Measurements from ENCODE around the gene EFNB3. TPM values are rescaled to one million over a fixed set of nuclear protein-coding genes. Genes with fewer than 3 reads are reported as not detected.
A peak's percentile ranks its signal among the peaks of the same experiment; 100 is the strongest.

The EFNB3 gene
- total and polyA plus RNA-seq, 2 of the 13 experiments (the other 11 are each of a cell fraction or from before 2014, with no cell fraction given), result 0.07 to 0.25 TPM

DNA sequence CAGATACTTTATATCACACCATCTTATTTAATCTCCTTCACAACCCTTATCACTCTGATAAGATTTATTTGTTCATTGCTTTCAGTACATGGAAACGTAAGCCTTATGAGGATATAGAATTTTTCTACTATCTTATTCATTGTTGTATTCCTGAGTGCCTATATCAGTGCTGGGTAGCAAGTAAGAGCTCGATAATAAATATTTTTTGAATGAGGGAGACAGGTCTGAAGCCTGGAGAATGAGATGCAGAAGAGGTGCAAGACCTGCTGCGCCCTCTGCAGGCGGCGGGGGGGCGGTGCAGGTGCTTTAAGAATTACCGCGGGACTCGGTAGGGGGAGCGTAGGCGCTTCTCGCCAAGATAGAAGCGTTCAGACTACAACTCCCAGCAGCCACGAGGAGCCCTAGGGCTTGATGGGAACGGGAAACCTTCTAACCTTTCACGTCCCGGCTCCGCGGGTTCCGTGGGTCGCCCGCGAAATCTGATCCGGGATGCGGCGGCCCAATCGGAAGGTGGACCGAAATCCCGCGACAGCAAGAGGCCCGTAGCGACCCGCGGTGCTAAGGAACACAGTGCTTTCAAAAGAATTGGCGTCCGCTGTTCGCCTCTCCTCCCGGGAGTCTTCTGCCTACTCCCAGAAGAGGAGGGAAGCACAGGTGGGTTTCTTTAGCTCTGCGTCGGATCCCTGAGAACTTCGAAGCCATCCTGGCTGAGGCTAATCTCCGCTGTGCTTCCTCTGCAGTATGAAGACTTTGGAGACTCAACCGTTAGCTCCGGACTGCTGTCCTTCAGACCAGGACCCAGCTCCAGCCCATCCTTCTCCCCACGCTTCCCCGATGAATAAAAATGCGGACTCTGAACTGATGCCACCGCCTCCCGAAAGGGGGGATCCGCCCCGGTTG, 16.8 kb upstream of the EFNB3 start, which contains the start of gene WRAP53 (continued):
- TF ChIP-seq ZNF777 (CRISPR knock-in tag; IDR thresholded peaks at IDR 0.05) (0 out of 2 replicates have a peak, but pooled peaks have one; percentile 16), ZNF335 (CRISPR knock-in tag; IDR thresholded peaks at IDR 0.05) (peak; percentile 23; the same call in 1 of the 2 replicates), SOX6 (IDR thresholded peaks at IDR 0.05) (no peak), SOX6 (CRISPR knock-in tag; IDR thresholded peaks at IDR 0.05) (peak; percentile 60; the same call in 1 of the 2 replicates), BCL6 (CRISPR knock-in tag; IDR thresholded peaks at IDR 0.05) (0 out of 2 replicates have a peak, but pooled peaks have one; percentile 21), SP2 (CRISPR knock-in tag; IDR thresholded peaks at IDR 0.05) (0 out of 2 replicates have a peak, but pooled peaks have one; percentile 26), SIX1 (CRISPR knock-in tag; IDR thresholded peaks at IDR 0.05; ENCODE audit: borderline replicate concordance) (peak; percentile 94), RFX1 (IDR thresholded peaks at IDR 0.05) (peak; percentile 64; the same call in 1 of the 2 replicates), KDM2A (CRISPR knock-in tag; IDR thresholded peaks at IDR 0.05; ENCODE audit: borderline replicate concordance, low read depth) (peak; percentile 80; the same call in 1 of the 2 replicates), ZFP90 (CRISPR knock-in tag; IDR thresholded peaks at IDR 0.05; ENCODE audit: borderline replicate concordance) (peak; percentile 34; the same call in 1 of the 2 replicates), GATAD2A (CRISPR knock-in tag; IDR thresholded peaks at IDR 0.05) (peak; percentile 40; the same call in 1 of the 2 replicates), ELF3 (CRISPR knock-in tag; IDR thresholded peaks at IDR 0.05) (peak; percentile 67; the same call in 1 of the 2 replicates), CBX1 (IDR thresholded peaks at IDR 0.05; ENCODE audit: low read depth) (peak; percentile 49), YEATS2 (CRISPR knock-in tag; IDR thresholded peaks at IDR 0.05; ENCODE audit: borderline replicate concordance) (peak; percentile 83), ZNF607 (CRISPR knock-in tag; IDR thresholded peaks at IDR 0.05; ENCODE audit: borderline replicate concordance) (peak; percentile 45; the same call in 1 of the 2 replicates), ZC3H13 (CRISPR knock-in tag; IDR thresholded peaks at IDR 0.05) (0 out of 2 replicates have a peak, but pooled peaks have one; percentile 48), XRCC5 (optimal IDR thresholded peaks at IDR 0.05; ENCODE audit: low read length) (peak; percentile 77), RFX3 (CRISPR knock-in tag; IDR thresholded peaks at IDR 0.05) (peak; percentile 59; the same call in 1 of the 2 replicates), NR2C2 (CRISPR knock-in tag; IDR thresholded peaks at IDR 0.05; ENCODE audit: borderline replicate concordance) (peak; percentile 97), REPIN1 (CRISPR knock-in tag; IDR thresholded peaks at IDR 0.05; ENCODE audit: borderline replicate concordance, low read depth) (peak; percentile 12), RFX5 (IDR thresholded peaks at IDR 0.05; ENCODE audit: low read depth, low read length) (no peak), ZNF792 (CRISPR knock-in tag; IDR thresholded peaks at IDR 0.05) (peak; percentile 44; the same call in 1 of the 2 replicates)
- TF ChIP-seq, protein P1, sequence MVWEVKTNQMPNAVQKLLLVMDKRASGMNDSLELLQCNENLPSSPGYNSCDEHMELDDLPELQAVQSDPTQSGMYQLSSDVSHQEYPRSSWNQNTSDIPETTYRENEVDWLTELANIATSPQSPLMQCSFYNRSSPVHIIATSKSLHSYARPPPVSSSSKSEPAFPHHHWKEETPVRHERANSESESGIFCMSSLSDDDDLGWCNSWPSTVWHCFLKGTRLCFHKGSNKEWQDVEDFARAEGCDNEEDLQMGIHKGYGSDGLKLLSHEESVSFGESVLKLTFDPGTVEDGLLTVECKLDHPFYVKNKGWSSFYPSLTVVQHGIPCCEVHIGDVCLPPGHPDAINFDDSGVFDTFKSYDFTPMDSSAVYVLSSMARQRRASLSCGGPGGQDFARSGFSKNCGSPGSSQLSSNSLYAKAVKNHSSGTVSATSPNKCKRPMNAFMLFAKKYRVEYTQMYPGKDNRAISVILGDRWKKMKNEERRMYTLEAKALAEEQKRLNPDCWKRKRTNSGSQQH (CRISPR knock-in tag; IDR thresholded peaks at IDR 0.05; ENCODE audit: low read depth), result 0 out of 2 replicates have a peak, but pooled peaks have one; percentile 38
- TF ChIP-seq, protein P2, sequence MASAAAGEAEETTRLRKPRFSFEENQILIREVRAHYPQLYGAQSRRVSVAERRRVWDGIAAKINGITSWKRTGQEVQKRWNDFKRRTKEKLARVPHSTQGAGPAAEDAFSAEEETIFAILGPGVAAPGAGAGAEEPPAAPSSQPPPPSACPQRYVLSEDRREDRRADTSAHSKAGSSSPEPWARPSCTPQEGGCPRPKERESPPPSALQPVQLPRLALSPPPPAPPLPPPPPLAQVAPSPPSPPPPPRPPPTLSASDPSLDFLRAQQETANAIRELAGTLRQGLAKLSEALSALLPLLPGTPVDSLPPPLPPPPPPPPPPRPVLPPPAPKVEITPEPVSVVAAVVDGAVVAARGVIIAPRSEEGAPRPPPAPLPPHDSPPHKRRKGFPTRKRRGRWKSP (CRISPR knock-in tag; IDR thresholded peaks at IDR 0.05), result peak; percentile 45; the same call in 1 of the 2 replicates
- TF ChIP-seq, protein P3, sequence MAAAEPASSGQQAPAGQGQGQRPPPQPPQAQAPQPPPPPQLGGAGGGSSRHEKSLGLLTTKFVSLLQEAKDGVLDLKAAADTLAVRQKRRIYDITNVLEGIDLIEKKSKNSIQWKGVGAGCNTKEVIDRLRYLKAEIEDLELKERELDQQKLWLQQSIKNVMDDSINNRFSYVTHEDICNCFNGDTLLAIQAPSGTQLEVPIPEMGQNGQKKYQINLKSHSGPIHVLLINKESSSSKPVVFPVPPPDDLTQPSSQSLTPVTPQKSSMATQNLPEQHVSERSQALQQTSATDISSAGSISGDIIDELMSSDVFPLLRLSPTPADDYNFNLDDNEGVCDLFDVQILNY (CRISPR knock-in tag; conservative IDR thresholded peaks at IDR 0.05), result peak; percentile 89
- TF ChIP-seq, protein P4, sequence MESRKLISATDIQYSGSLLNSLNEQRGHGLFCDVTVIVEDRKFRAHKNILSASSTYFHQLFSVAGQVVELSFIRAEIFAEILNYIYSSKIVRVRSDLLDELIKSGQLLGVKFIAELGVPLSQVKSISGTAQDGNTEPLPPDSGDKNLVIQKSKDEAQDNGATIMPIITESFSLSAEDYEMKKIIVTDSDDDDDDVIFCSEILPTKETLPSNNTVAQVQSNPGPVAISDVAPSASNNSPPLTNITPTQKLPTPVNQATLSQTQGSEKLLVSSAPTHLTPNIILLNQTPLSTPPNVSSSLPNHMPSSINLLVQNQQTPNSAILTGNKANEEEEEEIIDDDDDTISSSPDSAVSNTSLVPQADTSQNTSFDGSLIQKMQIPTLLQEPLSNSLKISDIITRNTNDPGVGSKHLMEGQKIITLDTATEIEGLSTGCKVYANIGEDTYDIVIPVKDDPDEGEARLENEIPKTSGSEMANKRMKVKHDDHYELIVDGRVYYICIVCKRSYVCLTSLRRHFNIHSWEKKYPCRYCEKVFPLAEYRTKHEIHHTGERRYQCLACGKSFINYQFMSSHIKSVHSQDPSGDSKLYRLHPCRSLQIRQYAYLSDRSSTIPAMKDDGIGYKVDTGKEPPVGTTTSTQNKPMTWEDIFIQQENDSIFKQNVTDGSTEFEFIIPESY (CRISPR knock-in tag; IDR thresholded peaks at IDR 0.05), result peak; percentile 37; the same call in 1 of the 2 replicates

All from HepG2 (cell line).